ENCODE data around the gene LAMA5.

The LAMA5 gene

DNA sequence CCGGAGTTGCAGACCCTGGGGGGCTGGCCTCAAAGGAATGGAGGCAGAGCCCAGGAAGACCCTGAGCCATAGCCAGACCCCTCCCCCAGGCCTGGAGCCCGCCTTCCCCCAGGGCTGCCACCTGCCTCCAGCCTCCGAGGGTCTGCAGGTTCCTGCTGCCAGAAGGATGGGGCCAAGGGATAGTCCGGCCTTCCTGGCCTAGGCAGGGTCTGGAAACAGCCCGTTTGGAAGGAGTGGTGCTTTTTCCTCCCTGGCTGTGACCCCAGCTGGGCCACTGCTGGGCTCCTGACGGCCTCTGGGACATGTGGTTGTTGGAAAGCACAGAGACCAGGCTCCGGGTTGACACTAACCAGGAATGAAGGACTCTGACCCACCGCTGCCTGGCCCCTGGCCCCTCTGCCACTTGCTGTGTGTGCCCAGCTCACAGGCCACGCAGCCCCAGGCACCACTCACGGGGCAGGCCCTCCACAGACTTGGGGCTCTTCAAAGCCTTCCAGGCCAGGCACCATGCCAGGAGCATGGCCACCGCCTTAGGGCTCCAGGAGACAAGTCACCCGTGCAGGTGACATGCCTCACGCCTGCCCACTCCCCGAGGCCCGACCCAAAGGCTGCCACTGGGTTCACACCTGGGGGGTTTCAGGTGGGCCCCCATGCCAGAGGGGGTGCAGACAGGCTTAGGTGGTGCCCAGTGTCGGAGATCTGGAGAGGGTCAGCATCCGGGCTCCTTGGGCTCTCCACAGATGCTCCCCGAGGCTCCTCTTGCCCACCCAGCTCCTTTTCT is 3.9 kb upstream of the LAMA5 start:
- no peak overlapping the region for H3K4me3 ChIP-seq (IDR thresholded peaks at IDR 0.05; ENCODE audit: insufficient read depth, low read depth, low read length)
- peaks cover 16% of the 10 kb centered on the region for H3K27me3 ChIP-seq (ENCODE audit: insufficient read depth, low read depth)
- H3K4me2 ChIP-seq: no peak overlapping the region
- H2AFZ ChIP-seq (ENCODE audit: low read depth): no peak overlapping the region
- TF ChIP-seq, protein P1, sequence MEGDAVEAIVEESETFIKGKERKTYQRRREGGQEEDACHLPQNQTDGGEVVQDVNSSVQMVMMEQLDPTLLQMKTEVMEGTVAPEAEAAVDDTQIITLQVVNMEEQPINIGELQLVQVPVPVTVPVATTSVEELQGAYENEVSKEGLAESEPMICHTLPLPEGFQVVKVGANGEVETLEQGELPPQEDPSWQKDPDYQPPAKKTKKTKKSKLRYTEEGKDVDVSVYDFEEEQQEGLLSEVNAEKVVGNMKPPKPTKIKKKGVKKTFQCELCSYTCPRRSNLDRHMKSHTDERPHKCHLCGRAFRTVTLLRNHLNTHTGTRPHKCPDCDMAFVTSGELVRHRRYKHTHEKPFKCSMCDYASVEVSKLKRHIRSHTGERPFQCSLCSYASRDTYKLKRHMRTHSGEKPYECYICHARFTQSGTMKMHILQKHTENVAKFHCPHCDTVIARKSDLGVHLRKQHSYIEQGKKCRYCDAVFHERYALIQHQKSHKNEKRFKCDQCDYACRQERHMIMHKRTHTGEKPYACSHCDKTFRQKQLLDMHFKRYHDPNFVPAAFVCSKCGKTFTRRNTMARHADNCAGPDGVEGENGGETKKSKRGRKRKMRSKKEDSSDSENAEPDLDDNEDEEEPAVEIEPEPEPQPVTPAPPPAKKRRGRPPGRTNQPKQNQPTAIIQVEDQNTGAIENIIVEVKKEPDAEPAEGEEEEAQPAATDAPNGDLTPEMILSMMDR (conservative IDR thresholded peaks at IDR 0.05; ENCODE audit: low read depth, low read length): no peak
- H3K27ac ChIP-seq: no peak overlapping the region
- peaks cover 22% of the 10 kb centered on the region for H3K4me1 ChIP-seq (ENCODE audit: low read depth, poor library complexity, severe bottlenecking)
- no peaks in the 10 kb centered on the region for H3K79me2 ChIP-seq (ENCODE audit: insufficient read depth, low read depth)
- no peaks in the 10 kb centered on the region for H4K20me1 ChIP-seq (ENCODE audit: insufficient read depth)
- no peaks in the 10 kb centered on the region for H3K36me3 ChIP-seq (ENCODE audit: insufficient read depth)
- no peak overlapping the region for H3K9ac ChIP-seq

DNA sequence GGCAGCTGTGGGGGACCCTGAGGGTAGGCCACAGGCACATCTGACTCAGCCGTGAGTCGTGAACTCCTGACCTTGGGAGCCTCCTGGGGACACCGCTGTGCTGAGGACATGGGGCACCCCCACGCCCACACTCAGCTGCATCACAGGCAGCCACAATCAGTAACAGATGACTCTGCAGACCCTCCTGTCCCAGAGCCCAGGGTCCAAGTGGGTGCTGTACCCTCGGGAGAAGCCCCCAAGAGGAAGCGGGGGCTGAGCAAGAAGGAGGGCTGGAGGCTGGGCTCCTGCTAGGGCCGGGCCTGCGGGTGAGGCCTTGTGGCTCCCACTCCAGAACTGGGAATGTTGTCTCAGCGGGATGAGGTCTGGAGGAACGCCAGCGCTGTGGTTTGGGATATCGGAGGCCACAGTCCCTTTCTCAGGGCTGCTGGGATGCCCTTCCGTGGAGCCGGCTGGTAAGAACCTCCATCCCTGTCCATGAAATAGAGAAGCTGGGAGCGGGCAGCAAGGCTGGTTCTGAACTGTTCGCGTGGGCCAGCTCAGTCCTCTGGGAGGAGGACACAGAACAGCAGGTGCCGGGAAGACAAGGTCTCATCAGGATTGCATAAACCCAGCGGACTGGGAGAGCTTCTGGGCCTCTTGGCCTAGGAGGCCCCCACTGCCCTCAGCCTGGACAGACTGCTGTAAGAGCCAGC is 3.1 kb upstream of the LAMA5 start:
- Histone ChIP-seq H3K36me3 (ENCODE audit: insufficient read depth) (no peaks in the 10 kb centered on the region), H3K79me2 (ENCODE audit: insufficient read depth, low read depth) (no peaks in the 10 kb centered on the region; the same call in 1 of the 2 replicates), H4K20me1 (ENCODE audit: insufficient read depth) (no peaks in the 10 kb centered on the region), H3K4me2 (no peak overlapping the region), H3K27me3 (ENCODE audit: insufficient read depth, low read depth) (peaks cover 16% of the 10 kb centered on the region), H3K4me3 (IDR thresholded peaks at IDR 0.05; ENCODE audit: insufficient read depth, low read depth, low read length) (no peak overlapping the region), H3K27ac (no peak overlapping the region), H3K9ac (no peak overlapping the region), H2AFZ (ENCODE audit: low read depth) (no peak overlapping the region), H3K4me1 (ENCODE audit: low read depth, poor library complexity, severe bottlenecking) (peaks cover 29% of the 10 kb centered on the region)
- TF ChIP-seq, protein P1 (conservative IDR thresholded peaks at IDR 0.05; ENCODE audit: low read depth, low read length): no peak

DNA sequence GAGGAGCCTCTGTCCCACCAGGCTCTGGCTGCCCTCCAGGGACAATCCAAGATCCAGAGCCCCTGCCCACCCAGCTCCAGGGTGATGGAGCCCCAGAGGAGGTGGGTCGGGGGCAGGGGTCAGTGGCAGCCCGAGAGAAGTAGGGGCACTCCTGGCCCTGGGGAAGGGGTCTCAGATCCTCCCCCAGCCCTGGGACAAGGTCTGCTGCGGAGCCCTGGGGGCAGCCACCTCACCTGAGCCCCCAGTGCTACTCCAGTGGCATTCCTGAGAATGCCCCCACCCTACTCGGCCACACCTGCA is 2.7 kb upstream of the LAMA5 start:
- Histone ChIP-seq H3K4me2 (no peak overlapping the region), H3K4me3 (IDR thresholded peaks at IDR 0.05; ENCODE audit: insufficient read depth, low read depth, low read length) (no peak overlapping the region), H3K27me3 (ENCODE audit: insufficient read depth, low read depth) (peaks cover 16% of the 10 kb centered on the region), H4K20me1 (ENCODE audit: insufficient read depth) (no peaks in the 10 kb centered on the region), H3K36me3 (ENCODE audit: insufficient read depth) (no peaks in the 10 kb centered on the region), H3K9ac (no peak overlapping the region), H3K79me2 (ENCODE audit: insufficient read depth, low read depth) (no peaks in the 10 kb centered on the region; the same call in 1 of the 2 replicates), H3K27ac (no peak overlapping the region), H2AFZ (ENCODE audit: low read depth) (no peak overlapping the region), H3K4me1 (ENCODE audit: low read depth, poor library complexity, severe bottlenecking) (peaks cover 32% of the 10 kb centered on the region)
- TF ChIP-seq, protein P1 (conservative IDR thresholded peaks at IDR 0.05; ENCODE audit: low read depth, low read length): no peak

DNA sequence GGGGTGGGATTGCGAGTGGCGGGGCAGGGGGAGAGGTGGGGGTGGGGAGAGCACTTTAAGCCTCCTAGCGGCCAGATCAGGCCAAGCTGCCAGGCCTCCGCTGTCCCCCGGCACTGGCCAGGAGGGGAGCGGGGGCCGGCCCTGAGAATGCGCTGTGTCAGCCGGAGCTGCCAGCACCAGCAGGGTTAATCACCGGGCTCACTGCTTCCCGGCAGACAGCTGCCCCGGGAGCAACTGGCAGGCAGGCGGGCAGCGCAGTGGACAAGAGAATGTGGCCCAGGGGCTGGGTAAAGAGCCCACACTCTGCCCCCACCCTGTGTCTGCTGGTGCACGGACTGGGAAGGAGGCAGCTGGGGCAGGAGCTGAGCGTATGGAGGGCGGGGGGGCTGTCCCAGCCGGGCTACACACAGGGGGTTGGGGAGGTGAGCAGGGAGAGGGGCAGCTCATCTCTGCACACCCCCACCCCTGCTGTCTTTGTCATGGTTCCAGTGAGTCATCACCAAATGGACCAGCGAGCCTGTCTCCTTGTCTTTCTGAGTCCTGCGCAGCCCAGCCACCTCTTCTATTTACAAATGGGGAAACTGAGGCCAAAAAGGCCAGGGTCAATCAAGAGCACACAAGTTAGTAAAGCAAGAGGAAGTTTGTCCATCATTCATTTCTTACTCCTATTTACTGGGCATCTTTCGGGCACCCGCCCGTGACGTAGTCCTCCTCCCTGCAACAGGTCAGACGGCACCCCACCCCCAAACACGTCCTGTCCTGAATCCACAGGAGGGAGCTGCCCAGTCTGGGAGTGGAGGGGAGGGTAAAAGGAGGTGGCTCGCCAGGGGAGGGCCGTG is 2.1 kb upstream of the LAMA5 start:
- Histone ChIP-seq H3K27me3 (ENCODE audit: insufficient read depth, low read depth) (peaks cover 16% of the 10 kb centered on the region), H3K9ac (no peak overlapping the region), H3K79me2 (ENCODE audit: insufficient read depth, low read depth) (no peaks in the 10 kb centered on the region; the same call in 1 of the 2 replicates), H3K27ac (no peak overlapping the region), H3K4me1 (ENCODE audit: low read depth, poor library complexity, severe bottlenecking) (peaks cover 32% of the 10 kb centered on the region), H2AFZ (ENCODE audit: low read depth) (no peak overlapping the region), H3K4me2 (no peak overlapping the region), H3K36me3 (ENCODE audit: insufficient read depth) (no peaks in the 10 kb centered on the region), H4K20me1 (ENCODE audit: insufficient read depth) (no peaks in the 10 kb centered on the region), H3K4me3 (IDR thresholded peaks at IDR 0.05; ENCODE audit: insufficient read depth, low read depth, low read length) (no peak overlapping the region)
- TF ChIP-seq, protein P1 (conservative IDR thresholded peaks at IDR 0.05; ENCODE audit: low read depth, low read length): no peak
